GM10266 (cell line): ENCODE data around the gene ARFGAP2.
A peak's percentile ranks its signal among the peaks of the same experiment; 100 is the strongest.
"Not testable (repeated sequence)": the region's sequence is repeated elsewhere in the genome, so short reads cannot be mapped to it uniquely, and the experiment has no call there.

Experiments
- DNase-seq: peaks from one replicate; pipeline ENCODE4 v3.0.0; 2012; ENCODE audit errors: extremely low spot score
- TF ChIP-seq, protein P1 (sequence below): IDR thresholded peaks from 2 replicates; pipeline ENCODE4 v1.5.1; 2012; ENCODE audit warnings: mild to moderate bottlenecking, low read depth; ENCODE audit not compliant: control insufficient read depth, insufficient read depth; ENCODE audit errors: missing control alignments

The ARFGAP2 gene

DNA sequence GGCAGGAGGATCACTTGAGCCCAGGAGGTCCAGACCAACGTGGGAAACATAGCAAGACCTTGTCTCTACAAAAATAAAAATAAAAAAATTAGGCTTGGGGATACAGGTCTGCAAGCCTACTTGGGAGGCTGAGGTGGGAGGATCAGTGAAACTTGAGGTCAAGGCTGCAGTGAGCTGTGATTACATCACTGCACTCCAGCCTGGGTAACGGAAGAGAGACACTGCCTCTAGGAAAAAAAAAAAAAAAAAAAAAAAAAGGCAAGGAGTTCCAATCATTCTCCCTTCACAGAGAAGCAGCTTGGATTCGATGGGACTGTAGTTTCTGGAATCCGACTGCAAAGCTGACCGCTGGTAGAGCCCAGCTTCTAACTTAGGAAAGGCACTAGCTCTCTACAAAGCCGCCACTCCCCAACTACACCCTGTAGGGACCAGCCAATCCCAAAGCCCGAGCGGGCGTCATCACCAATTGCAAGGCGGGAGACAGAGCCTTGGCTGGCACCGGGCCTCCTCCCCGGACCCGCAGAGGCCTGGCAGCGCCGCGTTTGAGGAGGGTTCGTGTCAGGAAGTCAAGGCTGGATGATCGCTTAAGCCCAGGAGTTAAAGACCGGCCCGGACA lies 37.4 kb upstream of the ARFGAP2 start:
- DNase-seq, result peak; percentile 73
- TF ChIP-seq, protein P1, sequence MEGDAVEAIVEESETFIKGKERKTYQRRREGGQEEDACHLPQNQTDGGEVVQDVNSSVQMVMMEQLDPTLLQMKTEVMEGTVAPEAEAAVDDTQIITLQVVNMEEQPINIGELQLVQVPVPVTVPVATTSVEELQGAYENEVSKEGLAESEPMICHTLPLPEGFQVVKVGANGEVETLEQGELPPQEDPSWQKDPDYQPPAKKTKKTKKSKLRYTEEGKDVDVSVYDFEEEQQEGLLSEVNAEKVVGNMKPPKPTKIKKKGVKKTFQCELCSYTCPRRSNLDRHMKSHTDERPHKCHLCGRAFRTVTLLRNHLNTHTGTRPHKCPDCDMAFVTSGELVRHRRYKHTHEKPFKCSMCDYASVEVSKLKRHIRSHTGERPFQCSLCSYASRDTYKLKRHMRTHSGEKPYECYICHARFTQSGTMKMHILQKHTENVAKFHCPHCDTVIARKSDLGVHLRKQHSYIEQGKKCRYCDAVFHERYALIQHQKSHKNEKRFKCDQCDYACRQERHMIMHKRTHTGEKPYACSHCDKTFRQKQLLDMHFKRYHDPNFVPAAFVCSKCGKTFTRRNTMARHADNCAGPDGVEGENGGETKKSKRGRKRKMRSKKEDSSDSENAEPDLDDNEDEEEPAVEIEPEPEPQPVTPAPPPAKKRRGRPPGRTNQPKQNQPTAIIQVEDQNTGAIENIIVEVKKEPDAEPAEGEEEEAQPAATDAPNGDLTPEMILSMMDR, result no peak

GRCh38 chr11:47212938-47213337 lies 36.3 kb upstream of the ARFGAP2 start:
- TF ChIP-seq, protein P1, result no peak
- DNase-seq, result no peak

DNA sequence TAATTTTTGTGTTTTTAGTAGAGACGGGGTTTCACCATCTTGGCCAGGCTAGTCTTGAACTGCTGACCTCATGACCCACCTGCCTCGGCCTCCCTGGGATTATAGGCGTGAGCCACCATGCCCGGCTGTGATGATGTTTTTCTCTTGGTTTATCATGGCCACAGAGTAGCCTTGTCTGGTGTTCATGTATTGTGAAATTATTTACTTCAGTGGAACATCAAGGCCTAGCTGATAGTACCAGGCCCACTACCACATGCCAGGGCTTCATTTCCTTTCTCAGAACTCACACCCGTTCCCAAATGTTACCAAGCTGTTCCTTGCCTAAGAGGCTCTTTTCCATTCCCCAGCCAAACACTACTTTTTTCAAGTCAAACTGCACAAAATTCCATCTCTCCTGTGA lies 31.9 kb upstream of the ARFGAP2 start:
- DNase-seq, result no peak
- TF ChIP-seq, protein P1, result no peak

GRCh38 chr11:47208008-47208552 lies 31.4 kb upstream of the ARFGAP2 start:
- not testable (repeated sequence) for DNase-seq

GRCh38 chr11:47207459-47207858 lies 30.8 kb upstream of the ARFGAP2 start:
- TF ChIP-seq, protein P1, result no peak
- DNase-seq, result no peak

GRCh38 chr11:47206577-47206976 lies 29.9 kb upstream of the ARFGAP2 start:
- not testable (repeated sequence) for DNase-seq

GRCh38 chr11:47204637-47204989 lies 27.9 kb upstream of the ARFGAP2 start:
- TF ChIP-seq, protein P1, result no peak
- no peak for DNase-seq

- TF ChIP-seq, protein P1, result no peak
- DNase-seq, result no peak
Measured at GRCh38 chr11:47202576-47202975, 25.9 kb upstream of the ARFGAP2 start.
